PC-9 (cell line): ENCODE results near the gene DYNLL2.

Source experiments
- CTCF ChIP-seq: fragments of 200-600 bp; sonication (generic); conservative IDR thresholded peaks from 2 replicates; pipeline ENCODE4 v1.6.1; 2017; ENCODE audit warnings: mixed run types, antibody characterized with exemption, mild to moderate bottlenecking, moderate library complexity
- EZH2 ChIP-seq: fragments of 200-600 bp; sonication (generic); IDR thresholded peaks from 2 replicates; pipeline ENCODE4 v1.8.0; 2017; ENCODE audit warnings: antibody characterized with exemption, low read depth

GRCh38 chr17:58059141-58059540, 24.1 kb upstream of the DYNLL2 start:
- TF ChIP-seq CTCF: no peak
- TF ChIP-seq EZH2: no peak
